IPS-15b (cell line): ENCODE results near the gene ADGB.
"Not testable (repeated sequence)": the region's sequence is repeated elsewhere in the genome, so short reads cannot be mapped to it uniquely, and the experiment has no call there.

Experiments
- H3K27me3 ChIP-seq: one replicate; pipeline ENCODE4 v1.6.1; 2013; ENCODE audit warnings: low read length; ENCODE audit not compliant: control insufficient read depth, insufficient read depth
- H3K36me3 ChIP-seq: one replicate; pipeline ENCODE4 v1.6.1; 2013; ENCODE audit warnings: low read length; ENCODE audit not compliant: control insufficient read depth, insufficient read depth
- H3K4me1 ChIP-seq: one replicate; pipeline ENCODE4 v1.6.1; 2013; ENCODE audit warnings: mild to moderate bottlenecking, low read length; ENCODE audit not compliant: control insufficient read depth, insufficient read depth
- H3K4me3 ChIP-seq: one replicate; pipeline ENCODE4 v1.5.1; 2013; ENCODE audit warnings: low read depth, low read length
- H3K9ac ChIP-seq: one replicate; pipeline ENCODE4 v1.6.1; 2013; ENCODE audit warnings: low read depth, mild to moderate bottlenecking, low read length
- H3K9me3 ChIP-seq: one replicate; pipeline ENCODE4 v1.6.1; 2013; ENCODE audit warnings: mild to moderate bottlenecking, low read length; ENCODE audit not compliant: control insufficient read depth, insufficient read depth

Gene ADGB

GRCh38 chr6:146803601-146804000 lies 204.8 kb downstream of the ADGB start:
- H3K4me3 ChIP-seq: no peak overlapping the region
- H3K27me3 ChIP-seq: no peaks in the 10 kb centered on the region
- H3K4me1 ChIP-seq: no peaks in the 10 kb centered on the region
- H3K9me3 ChIP-seq: no peaks in the 10 kb centered on the region
- no peaks in the 10 kb centered on the region for H3K36me3 ChIP-seq
- H3K9ac ChIP-seq: no peak overlapping the region

GRCh38 chr6:146805546-146806325 lies 207.0 kb downstream of the ADGB start:
- Histone ChIP-seq H3K9me3 (no peaks in the 10 kb centered on the region), H3K9ac (no peak overlapping the region), H3K4me3 (no peak overlapping the region), H3K36me3 (no peaks in the 10 kb centered on the region), H3K4me1 (no peaks in the 10 kb centered on the region), H3K27me3 (no peaks in the 10 kb centered on the region)

GRCh38 chr6:146809014-146809413 lies 210.2 kb downstream of the ADGB start:
- not testable (repeated sequence) for H3K27me3 ChIP-seq, H3K4me3 ChIP-seq, H3K9ac ChIP-seq, H3K4me1 ChIP-seq, H3K9me3 ChIP-seq, H3K36me3 ChIP-seq

GRCh38 chr6:146812811-146813321 lies 214.1 kb downstream of the ADGB start:
- H3K36me3 ChIP-seq, H3K27me3 ChIP-seq, H3K4me3 ChIP-seq, H3K9me3 ChIP-seq, H3K4me1 ChIP-seq, H3K9ac ChIP-seq: not testable (repeated sequence)

- Histone ChIP-seq H3K9me3 (no peaks in the 10 kb centered on the region), H3K9ac (no peak overlapping the region), H3K27me3 (no peaks in the 10 kb centered on the region), H3K4me3 (no peak overlapping the region), H3K36me3 (no peaks in the 10 kb centered on the region), H3K4me1 (no peaks in the 10 kb centered on the region)
These were observed 214.8 kb downstream of the ADGB start for GRCh38 chr6:146813554-146813953.

- Histone ChIP-seq H3K36me3 (no peaks in the 10 kb centered on the region), H3K9me3 (no peaks in the 10 kb centered on the region), H3K9ac (no peak overlapping the region), H3K4me1 (no peaks in the 10 kb centered on the region), H3K27me3 (no peaks in the 10 kb centered on the region), H3K4me3 (no peak overlapping the region)
These were observed 215.5 kb downstream of the ADGB start for GRCh38 chr6:146814148-146814750.

GRCh38 chr6:146815511-146816462 lies 217.0 kb downstream of the ADGB start:
- not testable (repeated sequence) for H3K9ac ChIP-seq, H3K4me1 ChIP-seq, H3K9me3 ChIP-seq, H3K36me3 ChIP-seq, H3K4me3 ChIP-seq, H3K27me3 ChIP-seq

GRCh38 chr6:146819596-146820320 lies 221.0 kb downstream of the ADGB start:
- Histone ChIP-seq H3K27me3 (no peaks in the 10 kb centered on the region), H3K4me3 (no peak overlapping the region), H3K4me1 (no peaks in the 10 kb centered on the region), H3K36me3 (no peaks in the 10 kb centered on the region), H3K9ac (no peak overlapping the region), H3K9me3 (no peaks in the 10 kb centered on the region)

GRCh38 chr6:146827216-146827928 lies 228.6 kb downstream of the ADGB start:
- no peaks in the 10 kb centered on the region for H3K36me3 ChIP-seq
- no peaks in the 10 kb centered on the region for H3K9me3 ChIP-seq
- peaks cover 10% of the 10 kb centered on the region for H3K4me1 ChIP-seq
- no peak overlapping the region for H3K9ac ChIP-seq
- H3K27me3 ChIP-seq: no peaks in the 10 kb centered on the region
- no peak overlapping the region for H3K4me3 ChIP-seq

GRCh38 chr6:146829792-146830565 lies 231.2 kb downstream of the ADGB start:
- Histone ChIP-seq H3K4me1 (peaks cover 13% of the 10 kb centered on the region), H3K36me3 (no peaks in the 10 kb centered on the region), H3K9me3 (no peaks in the 10 kb centered on the region), H3K9ac (no peak overlapping the region), H3K27me3 (no peaks in the 10 kb centered on the region), H3K4me3 (no peak overlapping the region)
